Stomach (tissue), 4 donors: ENCODE results near the gene TMTC2.

Source experiments
- CTCF ChIP-seq, 7 experiments: fragments of 450-650 bp in 4 of 7; fragments of 200-600 bp in 3 of 7; sonication (generic) in 3 of 7; IDR thresholded peaks; one replicate each; pipeline ENCODE4 v1.5.1; 2016 to 2019; ENCODE audit warnings: antibody characterized with exemption in 7 of 7, control low read depth in 2 of 7, mild to moderate bottlenecking in 1 of 7
- EP300 ChIP-seq: sonication (generic); formaldehyde crosslinking; IDR thresholded peaks from one replicate; pipeline ENCODE4 v1.6.1; 2017; ENCODE audit warnings: antibody characterized with exemption
- POLR2A ChIP-seq, 4 donors: fragments of 450-650 bp; IDR thresholded peaks; one replicate each; pipeline ENCODE4 v1.6.1; 2016; ENCODE audit warnings: antibody characterized with exemption in 4 of 4, control low read depth in 2 of 4, mild to moderate bottlenecking in 1 of 4, moderate library complexity in 1 of 4

DNA sequence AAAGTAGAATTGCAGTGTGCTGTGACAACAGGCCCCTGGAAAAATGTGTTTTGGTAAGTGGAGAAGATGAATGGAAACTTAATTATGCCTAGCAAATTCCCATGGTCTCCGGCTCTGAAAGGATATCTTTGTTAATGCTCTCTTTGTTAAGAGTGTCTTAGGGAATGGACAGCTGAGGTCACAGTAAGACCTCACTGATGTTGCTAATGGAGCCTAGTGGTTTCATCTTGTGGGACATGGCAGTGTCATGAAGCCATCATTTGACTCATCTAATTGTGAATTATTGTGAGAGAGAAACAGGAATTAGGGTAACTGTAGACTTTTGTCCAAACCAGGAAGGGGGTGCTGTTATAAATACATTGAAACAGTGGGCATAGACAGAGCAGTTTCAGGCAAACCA is 330.3 kb downstream of the TMTC2 start:
- TF ChIP-seq POLR2A (IDR thresholded peaks at IDR 0.05) (no peak), EP300 (no peak), CTCF (IDR thresholded peaks at IDR 0.05) (no peak)
